NCI-H1417 (cell line): Measurements from ENCODE around the gene P2RX6.
"Not testable (repeated sequence)": the region's sequence is repeated elsewhere in the genome, so short reads cannot be mapped to it uniquely, and the experiment has no call there.

Source experiments
- DNase-seq, 3 experiments: peaks; one replicate each; lab custom pipeline; 2025; lab: John Stamatoyannopoulos, UW

The P2RX6 gene

GRCh38 chr22:20994128-20994901 is 20.6 kb upstream of the P2RX6 start:
- no peak for DNase-seq

DNA sequence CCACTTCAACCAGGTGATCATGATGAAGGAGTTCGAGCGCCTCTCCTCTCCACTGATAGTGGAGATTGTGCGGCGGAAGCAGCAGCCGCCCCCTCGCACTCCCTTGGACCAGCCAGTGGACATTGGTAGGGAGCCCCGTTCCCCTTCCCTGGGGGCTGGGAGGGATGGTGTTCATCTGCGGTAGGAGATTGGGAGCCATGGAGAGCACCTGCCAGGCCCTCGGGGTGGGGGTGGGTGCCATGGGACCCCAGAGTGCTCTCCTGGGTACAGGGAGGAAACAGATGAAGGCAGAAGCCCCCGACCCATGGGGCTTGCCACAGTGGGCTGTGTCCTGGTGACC is 20.1 kb upstream of the P2RX6 start:
- no peak for DNase-seq

DNA sequence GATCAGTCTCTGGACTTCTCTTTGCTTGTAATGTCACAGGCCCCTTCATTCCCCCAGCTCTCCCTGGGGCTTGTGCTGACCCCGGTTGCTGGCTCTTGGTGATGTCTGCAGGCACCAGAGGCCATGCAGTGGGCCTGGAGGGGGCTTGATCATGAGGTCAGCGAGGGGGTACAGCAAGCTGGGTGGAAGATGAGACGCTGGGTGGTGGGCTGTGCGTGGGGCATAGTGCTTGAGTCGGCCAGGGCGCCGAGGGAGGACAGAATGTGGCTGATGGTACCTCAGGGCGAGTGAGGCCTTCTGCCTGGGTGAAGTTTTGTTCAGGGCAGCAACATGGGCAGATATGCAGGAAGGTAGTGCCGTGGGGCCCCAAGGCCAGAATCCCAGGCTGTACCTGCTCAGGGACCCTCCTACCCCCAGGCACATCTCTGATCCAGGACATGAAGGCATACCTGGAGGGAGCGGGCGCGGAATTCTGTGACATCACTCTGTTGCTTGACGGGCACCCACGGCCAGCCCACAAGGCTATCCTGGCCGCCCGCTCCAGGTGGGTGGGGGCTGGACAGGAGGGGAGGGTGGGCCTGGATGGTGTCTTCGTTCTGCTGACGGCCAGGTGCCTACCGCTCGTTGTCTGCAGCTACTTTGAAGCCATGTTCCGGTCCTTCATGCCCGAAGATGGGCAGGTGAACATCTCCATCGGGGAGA is 19.5 kb upstream of the P2RX6 start:
- no peak for DNase-seq

- no peak for DNase-seq
Observed at GRCh38 chr22:20996031-20996410, 18.9 kb upstream of the P2RX6 start.

- no peak for DNase-seq
Observed at GRCh38 chr22:20996598-20997535, 18.1 kb upstream of the P2RX6 start.

DNA sequence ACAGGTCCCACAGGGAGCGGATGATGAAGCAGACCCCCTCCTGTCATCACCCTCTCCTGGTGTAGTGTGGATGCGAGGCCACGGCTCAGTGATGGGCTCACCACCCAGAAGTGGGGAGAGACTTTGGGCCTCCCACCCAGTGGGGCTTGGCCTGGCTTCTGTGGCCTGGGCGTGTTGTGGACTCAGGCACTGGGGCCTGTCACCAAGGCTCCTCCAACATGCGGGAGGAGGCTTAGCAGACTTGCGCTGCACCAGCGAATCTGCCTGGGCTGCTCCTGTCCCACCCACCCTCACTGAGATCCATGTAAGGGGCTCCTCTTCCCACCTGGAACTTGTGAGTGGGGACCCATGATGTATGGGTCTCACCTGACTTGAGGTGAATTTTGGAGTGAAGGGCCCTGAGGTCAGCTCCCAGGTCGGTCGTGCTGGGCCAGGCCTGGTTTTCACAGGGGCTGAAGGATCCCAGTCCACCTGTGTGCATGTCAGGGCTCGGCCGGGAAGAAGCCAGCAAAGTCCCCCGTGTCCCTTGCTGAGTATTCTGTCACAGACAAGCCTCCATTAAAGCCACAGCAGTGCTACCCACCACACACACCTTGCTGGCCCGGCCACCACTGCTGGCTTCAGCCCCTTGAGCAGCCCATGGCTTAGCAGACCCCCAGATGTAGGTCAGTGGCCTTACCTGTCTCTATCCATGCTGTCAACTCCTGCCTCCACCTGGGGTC is 17.3 kb upstream of the P2RX6 start:
- no peak for DNase-seq

GRCh38 chr22:20998411-20999336 is 16.3 kb upstream of the P2RX6 start:
- DNase-seq, result peak in 1 of 3 experiments; percentile 6

DNA sequence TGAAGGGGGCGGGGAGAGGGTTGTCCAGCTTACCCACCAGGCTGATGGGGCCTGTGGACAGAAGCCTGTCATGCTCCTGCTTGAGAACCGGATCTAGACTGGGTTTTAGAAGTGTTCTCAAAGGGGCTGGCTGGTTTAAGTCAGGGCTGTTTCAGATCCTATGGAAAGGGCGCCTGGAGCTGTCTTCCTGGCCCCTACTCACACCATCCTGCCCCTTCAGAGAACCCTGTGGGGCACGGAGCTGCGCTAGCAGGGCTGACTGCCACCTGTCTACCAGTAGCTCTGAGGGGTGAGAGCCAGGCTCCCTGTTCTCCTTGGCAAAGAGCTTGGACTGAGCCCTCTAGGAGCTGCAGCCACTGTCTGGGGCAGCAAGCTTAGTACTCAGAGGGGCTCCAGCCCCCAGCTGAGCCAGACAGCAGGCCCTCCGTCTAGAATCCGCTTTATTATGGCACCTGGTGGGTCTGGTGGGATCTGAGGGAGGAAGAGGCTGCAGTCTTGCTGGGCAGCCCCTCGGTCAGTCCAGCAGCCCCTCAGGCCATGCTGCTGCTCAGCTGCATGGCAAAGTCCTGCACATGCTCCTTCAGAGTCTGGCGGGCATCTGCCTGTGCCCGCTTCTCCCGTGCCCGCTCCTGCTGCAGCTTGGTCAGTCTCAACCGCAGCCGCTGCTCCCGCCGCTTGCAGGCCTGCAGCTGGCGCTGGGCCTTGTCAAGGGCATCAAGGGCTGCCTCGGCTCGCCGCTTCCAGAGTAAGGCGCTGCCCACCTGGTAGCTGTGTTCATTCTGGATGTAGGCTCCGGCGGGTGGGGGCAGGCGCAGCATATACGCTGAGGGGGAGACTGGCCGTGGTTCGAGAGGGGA is 15.4 kb upstream of the P2RX6 start:
- no peak for DNase-seq

DNA sequence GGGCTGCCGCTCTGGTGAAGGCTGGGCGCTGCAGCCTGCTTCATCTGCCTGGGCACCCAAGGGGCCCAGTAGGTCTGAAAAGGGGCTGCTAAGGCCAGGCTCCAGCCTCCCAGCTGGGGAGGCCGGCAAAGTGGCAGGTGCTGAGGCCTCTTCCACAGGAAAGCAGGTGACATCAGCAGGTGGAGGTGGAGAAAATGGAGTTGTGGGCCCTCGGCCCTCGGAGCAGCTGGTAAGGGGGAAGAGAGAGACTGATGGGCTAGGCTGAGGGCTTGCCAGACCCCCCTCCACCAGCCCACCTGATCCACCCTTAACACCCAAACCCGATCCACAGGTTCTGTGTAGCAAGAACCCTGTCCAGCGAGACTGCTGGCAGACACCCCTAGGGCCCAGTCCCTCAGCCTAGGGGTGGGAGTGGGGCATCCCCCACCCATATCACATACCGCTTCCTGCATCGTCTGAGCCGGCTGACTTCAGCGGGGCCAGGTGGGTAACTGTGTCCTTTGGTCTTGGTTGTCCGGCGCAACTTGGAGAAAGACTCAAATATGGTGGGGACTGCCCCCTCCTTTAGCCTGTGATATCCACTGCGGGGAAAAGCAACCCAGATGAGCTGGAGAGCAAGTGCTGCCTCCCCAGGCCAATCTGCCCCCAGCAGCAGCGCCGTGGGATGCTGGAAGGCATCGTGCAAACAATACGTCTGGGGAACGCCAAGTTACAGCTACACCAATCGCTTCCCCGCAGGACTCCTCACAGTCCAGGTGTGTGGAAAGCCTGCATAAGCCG is 14.6 kb upstream of the P2RX6 start:
- DNase-seq, result peak in 2 of 3 experiments; percentile 32 to 52

DNA sequence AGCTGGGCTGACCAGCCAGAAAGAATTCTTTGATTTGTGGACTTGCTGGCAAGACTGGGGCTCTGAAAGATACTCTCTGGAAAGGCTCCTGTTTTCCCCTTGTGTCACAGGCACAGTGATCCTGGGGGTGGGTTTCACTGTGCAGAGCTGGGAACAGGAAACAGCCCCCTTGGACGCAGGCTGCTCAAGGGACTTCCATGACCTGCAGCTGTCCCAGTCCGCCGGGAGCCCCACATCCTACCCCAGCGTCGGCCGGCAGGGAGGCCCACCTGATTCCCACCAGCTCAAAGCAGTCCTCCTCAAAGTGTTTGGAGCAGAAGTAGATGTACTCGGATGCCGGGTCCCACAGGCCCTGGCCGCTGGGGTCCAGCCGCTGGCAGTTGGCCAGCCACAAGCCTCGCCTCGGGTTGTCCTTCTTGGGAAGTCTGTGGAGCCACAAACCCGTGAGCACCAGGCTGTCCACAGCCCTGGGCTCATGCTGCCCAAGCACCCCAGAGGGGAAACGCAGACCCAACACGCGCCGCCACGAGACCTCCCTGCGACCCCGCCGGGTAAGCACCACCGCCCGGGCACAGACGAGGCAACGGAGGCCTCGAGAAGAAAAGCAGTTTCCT is 13.9 kb upstream of the P2RX6 start:
- peak in 1 of 3 experiments; percentile 52 for DNase-seq

DNA sequence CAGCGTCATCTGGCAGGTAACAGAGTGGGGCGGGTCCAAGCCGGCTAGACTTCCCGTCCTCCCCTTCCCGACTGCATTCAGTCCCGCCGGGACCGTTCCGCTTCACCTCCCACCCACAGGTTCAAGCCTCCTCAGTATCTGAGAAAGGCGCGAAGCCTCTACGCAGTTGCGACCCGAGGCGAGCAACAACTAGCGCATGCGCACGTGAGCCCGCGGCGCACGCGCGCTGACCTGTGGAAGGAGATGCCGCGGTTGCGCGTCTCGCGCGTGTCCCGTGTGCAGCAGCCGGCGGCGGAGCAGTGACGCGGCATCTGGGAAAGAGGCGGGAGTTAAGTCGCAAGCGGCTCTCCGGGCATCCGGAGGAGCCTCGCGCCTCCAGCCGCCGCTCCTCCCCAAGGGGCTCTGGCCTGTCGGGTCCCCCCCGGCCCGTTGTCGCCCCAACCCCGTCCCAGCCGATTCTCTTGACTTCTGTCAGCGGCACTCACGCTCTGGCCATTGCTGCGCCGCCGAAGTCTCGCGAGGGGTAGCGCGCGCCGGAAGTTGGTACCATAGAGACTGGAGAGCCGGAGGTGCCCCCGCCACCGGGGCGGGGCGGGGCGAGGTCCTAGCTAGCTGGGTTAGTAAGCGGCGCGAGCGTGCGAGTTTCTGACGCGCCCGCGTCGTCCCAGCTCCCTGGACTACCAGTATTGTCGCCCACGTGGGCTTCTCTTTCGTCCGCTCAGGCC is 13.2 kb upstream of the P2RX6 start, which contains the start of gene THAP7:
Gene THAP7, minus strand, starts transcription at position 518 of the 725 bp plus-strand sequence. Its CDS starts 207 bp downstream, at position 311.
- peak; percentile 90 to 96 (median 92) for DNase-seq

DNA sequence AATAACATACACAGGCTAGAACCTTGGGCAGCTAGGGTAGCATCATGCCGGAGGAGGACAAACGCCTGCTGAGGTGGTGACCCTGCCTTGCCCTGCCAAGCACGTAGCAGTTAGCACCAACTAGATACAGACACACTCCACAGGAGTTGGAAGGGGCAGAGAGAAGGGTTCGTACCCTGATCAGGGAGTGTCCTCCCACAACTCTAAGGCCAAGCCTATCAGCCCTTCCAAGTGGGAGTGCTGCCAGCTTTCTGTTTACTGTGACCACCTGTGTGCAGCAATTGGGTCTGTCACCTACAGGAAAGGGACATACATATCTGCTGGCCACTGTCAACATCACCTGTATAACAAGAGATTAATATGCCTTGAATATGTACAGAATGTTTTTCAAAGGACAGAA is 11.2 kb upstream of the P2RX6 start:
- peak in 1 of 3 experiments; percentile 5 for DNase-seq

DNA sequence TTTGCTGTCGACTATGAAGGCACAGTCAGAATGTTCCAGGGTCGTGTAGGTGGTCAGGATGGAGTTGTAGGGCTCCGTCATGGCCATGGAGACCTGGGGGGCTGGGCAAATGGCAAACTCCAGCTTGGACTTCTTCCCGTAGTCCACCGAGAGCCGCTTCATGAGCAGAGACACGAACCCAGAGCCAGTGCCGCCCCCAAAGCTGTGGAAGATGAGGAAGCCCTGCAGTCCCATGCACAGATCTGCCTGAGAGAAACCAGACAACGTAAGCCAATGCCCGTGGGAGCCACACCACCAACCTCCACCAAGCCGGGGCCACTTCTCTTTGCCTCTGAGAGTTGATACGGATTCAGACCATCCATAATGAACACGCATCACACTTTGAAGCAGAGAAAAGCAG is 5.8 kb upstream of the P2RX6 start:
- not testable (repeated sequence) for DNase-seq

- DNase-seq, result no peak
Observed at GRCh38 chr22:21009638-21010425, 5.1 kb upstream of the P2RX6 start.

DNA sequence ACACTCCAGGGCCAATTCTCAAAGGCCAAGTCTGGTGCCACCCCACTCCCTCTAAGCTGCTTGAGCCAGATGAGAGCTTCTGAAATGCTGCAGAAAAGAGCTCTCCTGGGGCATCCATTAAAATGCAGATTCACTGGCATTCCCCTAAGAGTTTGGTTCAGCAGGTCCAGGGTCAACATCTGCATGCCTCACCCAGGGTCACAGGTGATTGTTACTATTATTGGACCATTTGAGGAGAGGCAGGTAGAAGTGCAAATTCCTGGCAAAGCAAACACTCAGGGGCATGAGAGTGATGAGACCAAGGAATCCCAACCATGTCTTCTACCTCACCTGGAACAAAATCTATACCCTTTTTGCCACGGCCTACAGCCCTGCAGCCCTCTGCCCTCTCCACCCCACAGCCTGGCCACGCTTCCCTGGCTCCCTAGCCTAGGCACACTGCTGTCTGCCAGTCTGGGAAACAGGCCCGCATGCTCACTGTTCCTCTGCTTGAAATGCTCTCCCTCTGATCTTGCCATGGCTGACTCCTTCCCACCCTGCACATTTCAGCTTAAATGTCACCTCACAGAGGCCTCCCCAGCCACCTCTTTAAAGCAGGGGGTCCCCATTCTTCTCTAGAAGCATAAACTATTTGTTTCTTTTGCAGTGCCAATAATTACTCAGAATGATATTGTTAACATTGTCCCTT is 4.4 kb upstream of the P2RX6 start:
- DNase-seq, result no peak
